A549 (cell line): ENCODE results near the gene PSMD8. TPM values are rescaled to one million over a fixed set of nuclear protein-coding genes. Genes with fewer than 3 reads are reported as not detected.

Source experiments
- ATAC-seq, 2 experiments: fragments of 200-7000 bp in 1 of 2; fragments of >200 bp in 1 of 2; cut with Nextera tagmentation in 1 of 2; cut with Tn5 transposase in 1 of 2; 3 replicates each; pipeline versions ENCODE4 v1.8.0 to v1.9.1; 2018 to 2020; ENCODE audit warnings: mild to moderate bottlenecking in 1 of 2, moderate library complexity in 1 of 2
- CTCF ChIA-PET: fragments of 300-600 bp; sonication (Branson Sonifier 250); formaldehyde crosslinking; extraction: SDS; loops from one replicate; lab custom pipeline; 2021; ENCODE audit warnings: antibody characterized with exemption, inconsistent platforms; lab: Yijun Ruan, JAX
- POLR2A ChIA-PET: fragments of 350-600 bp; formaldehyde crosslinking; extraction: SDS; loops from one replicate; lab custom pipeline; 2021; ENCODE audit warnings: antibody characterized with exemption, inconsistent platforms; lab: Yijun Ruan, JAX
- DNase-seq, 2 experiments: peaks; one replicate each; pipeline versions ENCODE4 v3.0.0 to v3.0.0-alpha.2; 2011 to 2016; ENCODE audit warnings: low read depth in 1 of 2, low spot score in 1 of 2
- FAIRE-seq: peaks from 2 replicates; lab custom pipeline; 2011; peaks lifted over from hg19 to GRCh38; lab: Jason Lieb, UNC
- H3K27ac ChIP-seq, 2 experiments: fragments of >200 bp; sonication (Bioruptor Twin); formaldehyde crosslinking; 3 replicates each; pipeline ENCODE4 v1.5.1; 2016 to 2017
- H3K4me1 ChIP-seq: fragments of >200 bp; sonication (Bioruptor Twin); formaldehyde crosslinking; 3 replicates; pipeline ENCODE4 v1.6.1; 2016
- H3K4me2 ChIP-seq: fragments of >200 bp; sonication (Bioruptor Twin); formaldehyde crosslinking; 3 replicates; pipeline ENCODE4 v1.6.1; 2016
- H3K4me3 ChIP-seq: fragments of >200 bp; sonication (Bioruptor Twin); formaldehyde crosslinking; 3 replicates; pipeline ENCODE4 v1.5.1; 2016
- H3K9me3 ChIP-seq: fragments of >200 bp; sonication (Bioruptor Twin); formaldehyde crosslinking; 3 replicates; pipeline ENCODE4 v1.6.1; 2016
- CEBPB ChIP-seq, 2 experiments: fragments of >200 bp in 1 of 2; sonication (Bioruptor Twin) in 1 of 2; formaldehyde crosslinking in 1 of 2; IDR thresholded peaks; 2 replicates each; pipeline ENCODE4 v1.6.1; 2012 to 2016
- CTCF ChIP-seq: fragments of >200 bp; sonication (Bioruptor Twin); formaldehyde crosslinking; IDR thresholded peaks from 3 replicates; pipeline ENCODE4 v1.5.1; 2016
- HDAC2 ChIP-seq: fragments of 200-600 bp; sonication (generic); IDR thresholded peaks from 2 replicates; pipeline ENCODE4 v1.6.1; 2016
- JUN ChIP-seq, 2 experiments: fragments of >200 bp; sonication (Bioruptor Twin); formaldehyde crosslinking; IDR thresholded peaks; 2 replicates in 1 of 2; 3 replicates in 1 of 2; pipeline ENCODE4 v1.6.1; 2016 to 2017
- MAX ChIP-seq: IDR thresholded peaks from 2 replicates; pipeline ENCODE4 v1.6.1; 2012
- NR3C1 ChIP-seq: fragments of >200 bp; sonication (Bioruptor Twin); formaldehyde crosslinking; IDR thresholded peaks from 3 replicates; pipeline ENCODE4 v1.6.1; 2017
- POLR2AphosphoS2 ChIP-seq: conservative IDR thresholded peaks from 2 replicates; pipeline ENCODE4 v1.6.1; 2012; ENCODE audit warnings: low read length, improper control_type of control experiment, inconsistent platforms
- RAD21 ChIP-seq, 2 experiments: fragments of >200 bp in 1 of 2; sonication (Bioruptor Twin) in 1 of 2; formaldehyde crosslinking in 1 of 2; IDR thresholded peaks in 1 of 2; conservative IDR thresholded peaks in 1 of 2; 2 replicates in 1 of 2; 3 replicates in 1 of 2; pipeline ENCODE4 v1.6.1; 2012 to 2018; ENCODE audit warnings: inconsistent platforms in 1 of 2
- RFX5 ChIP-seq: fragments of 450-650 bp; IDR thresholded peaks from 2 replicates; pipeline ENCODE4 v1.7.1; 2014; ENCODE audit warnings: antibody characterized with exemption, mild to moderate bottlenecking, moderate library complexity
- RNF2 ChIP-seq: fragments of 200-600 bp; sonication (generic); IDR thresholded peaks from 2 replicates; pipeline ENCODE4 v1.6.1; 2016; ENCODE audit warnings: low read depth, mild to moderate bottlenecking, antibody characterized with exemption, moderate library complexity, borderline replicate concordance
- SMC3 ChIP-seq: fragments of >200 bp; sonication (Bioruptor Twin); formaldehyde crosslinking; IDR thresholded peaks from 3 replicates; pipeline ENCODE4 v1.6.1; 2018; ENCODE audit warnings: inconsistent platforms
- ZC3H11A ChIP-seq: fragments of 450-650 bp; IDR thresholded peaks from 2 replicates; pipeline ENCODE4 v1.6.1; 2014; ENCODE audit warnings: antibody characterized with exemption, mild to moderate bottlenecking
- ZFP36 ChIP-seq: fragments of 450-650 bp; IDR thresholded peaks from 2 replicates; pipeline ENCODE4 v1.6.1; 2014; ENCODE audit warnings: borderline replicate concordance; ENCODE audit not compliant: partially characterized antibody
- ZSCAN20 ChIP-seq: fragments of 250-450 bp; sonication (Bioruptor Pico); IDR thresholded peaks from 2 replicates; pipeline ENCODE4 v1.8.0; 2022; ENCODE audit warnings: mild to moderate bottlenecking, moderate library complexity
- WGBS: methylation state at CpG from one replicate; pipeline ENCODE4 v1.1.6; 2017; ENCODE audit errors: missing lambda C conversion rate; 5-methylcytosine and 5-hydroxymethylcytosine counted together
- polyA plus RNA-seq, 4 experiments: library from polyadenylated mRNA; depleted of rRNA in 3 of 4; stranded (reverse); fragments of >200 nt; fragmentation: RNase III in 1 of 4; extraction: RNeasy Plus Mini Kit Qiagen cat#74134 plus additional on column Dnase treatment in 1 of 4; gene quantifications; 2 replicates in 3 of 4; 3 replicates in 1 of 4; pipeline ENCODE4 v1.2.3, GENCODE V29; 2011 to 2017
- TF ChIP-seq, protein P1 (sequence below): fragments of 150-350 bp; IDR thresholded peaks from 2 replicates; pipeline ENCODE4 v1.6.1; 2014; ENCODE audit warnings: low read depth, mild to moderate bottlenecking, low read length
- TF ChIP-seq, protein P2 (sequence below): fragments of 250-450 bp; sonication (Bioruptor Pico); IDR thresholded peaks from 2 replicates; pipeline ENCODE4 v1.5.0; 2021; ENCODE audit warnings: mild to moderate bottlenecking, moderate library complexity, borderline replicate concordance
- TF ChIP-seq, protein P3 (sequence below): fragments of >200 bp; sonication (Bioruptor Twin); formaldehyde crosslinking; IDR thresholded peaks from 3 replicates; pipeline ENCODE4 v1.6.1; 2016

The PSMD8 gene
- polyA plus RNA-seq, 2 of the 4 experiments (the other 2 are of a cell fraction) = 437 to 456 TPM

GRCh38 chr19:38422438-38422837 is 48.1 kb downstream of the PSMD8 start:
- Histone ChIP-seq H3K4me1 (peaks cover 8% of the 10 kb centered on the region; the same call in 2 of the 3 replicates), H3K9me3 (no peaks in the 10 kb centered on the region), H3K4me3 (no peak overlapping the region), H3K27ac (no peak overlapping the region), H3K4me2 (no peak overlapping the region)
- DNase-seq (no peak), FAIRE-seq (no peak), ATAC-seq (no peak)
- 75% methylated on average over 7 of the region's 7 CpGs for WGBS
- TF ChIP-seq NR3C1 (no peak), SMC3 (no peak), RFX5 (no peak), ZC3H11A (no peak), MAX (no peak), JUN (IDR thresholded peaks at IDR 0.05) (no peak), CTCF (no peak)
- TF ChIP-seq, protein P1, sequence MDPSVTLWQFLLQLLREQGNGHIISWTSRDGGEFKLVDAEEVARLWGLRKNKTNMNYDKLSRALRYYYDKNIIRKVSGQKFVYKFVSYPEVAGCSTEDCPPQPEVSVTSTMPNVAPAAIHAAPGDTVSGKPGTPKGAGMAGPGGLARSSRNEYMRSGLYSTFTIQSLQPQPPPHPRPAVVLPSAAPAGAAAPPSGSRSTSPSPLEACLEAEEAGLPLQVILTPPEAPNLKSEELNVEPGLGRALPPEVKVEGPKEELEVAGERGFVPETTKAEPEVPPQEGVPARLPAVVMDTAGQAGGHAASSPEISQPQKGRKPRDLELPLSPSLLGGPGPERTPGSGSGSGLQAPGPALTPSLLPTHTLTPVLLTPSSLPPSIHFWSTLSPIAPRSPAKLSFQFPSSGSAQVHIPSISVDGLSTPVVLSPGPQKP = no peak
- ChIA-PET CTCF (interaction anchor here (0.8 to 11.1 kb wide), 3 partner anchors 19 to 520 kb away, joined by 3 to 116 read pairs (median 3); partner anchors contain the start of gene FAM98C), POLR2A (no interaction called here)

- no peak for TF ChIP-seq ZSCAN20 (CRISPR knock-in tag)
- TF ChIP-seq RAD21 (conservative IDR thresholded peaks at IDR 0.05 in 1 of 2, IDR thresholded peaks at IDR 0.05 in 1 of 2) = no peak
- peak in 1 of 2 experiments; percentile 62; a peak in 1 of 4 replicates for TF ChIP-seq CEBPB (IDR thresholded peaks at IDR 0.05)
- TF ChIP-seq, protein P2, sequence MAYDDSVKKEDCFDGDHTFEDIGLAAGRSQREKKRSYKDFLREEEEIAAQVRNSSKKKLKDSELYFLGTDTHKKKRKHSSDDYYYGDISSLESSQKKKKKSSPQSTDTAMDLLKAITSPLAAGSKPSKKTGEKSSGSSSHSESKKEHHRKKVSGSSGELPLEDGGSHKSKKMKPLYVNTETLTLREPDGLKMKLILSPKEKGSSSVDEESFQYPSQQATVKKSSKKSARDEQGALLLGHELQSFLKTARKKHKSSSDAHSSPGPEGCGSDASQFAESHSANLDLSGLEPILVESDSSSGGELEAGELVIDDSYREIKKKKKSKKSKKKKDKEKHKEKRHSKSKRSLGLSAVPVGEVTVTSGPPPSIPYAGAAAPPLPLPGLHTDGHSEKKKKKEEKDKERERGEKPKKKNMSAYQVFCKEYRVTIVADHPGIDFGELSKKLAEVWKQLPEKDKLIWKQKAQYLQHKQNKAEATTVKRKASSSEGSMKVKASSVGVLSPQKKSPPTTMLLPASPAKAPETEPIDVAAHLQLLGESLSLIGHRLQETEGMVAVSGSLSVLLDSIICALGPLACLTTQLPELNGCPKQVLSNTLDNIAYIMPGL (CRISPR knock-in tag) = no peak
- TF ChIP-seq RNF2 = no peak
- Histone ChIP-seq H3K9me3 (no peaks in the 10 kb centered on the region), H3K4me1 (no peaks in the 10 kb centered on the region), H3K4me3 (no peak overlapping the region), H3K27ac (no peak overlapping the region), H3K4me2 (no peak overlapping the region)
- ATAC-seq = no peak
- ChIA-PET POLR2A (no interaction called here), CTCF (interaction anchor here (0.6 to 11.1 kb wide), 11 partner anchors 21 to 628 kb away, joined by 3 to 116 read pairs (median 4); partner anchors contain the start of genes FAM98C, MRPS12 and SARS2)
- 66% methylated on average over 5 of the region's 5 CpGs for WGBS
- no peak for DNase-seq
- FAIRE-seq = no peak
These were observed 49.9 kb downstream of the PSMD8 start for GRCh38 chr19:38424272-38424671.

GRCh38 chr19:38425222-38425809 is 50.9 kb downstream of the PSMD8 start:
- CTCF ChIA-PET = interaction anchor here (0.6 to 11.1 kb wide), 11 partner anchors 10 to 627 kb away, joined by 3 to 116 read pairs (median 3); partner anchors contain the start of genes FAM98C, MRPS12 and SARS2

More at GRCh38 chr19:38425222-38425809, 50.9 kb downstream of the PSMD8 start:
- no peaks in the 10 kb centered on the region for H3K4me1 ChIP-seq
- WGBS = 59% methylated on average over 7 of the region's 7 CpGs
- DNase-seq = no peak
- no peaks in the 10 kb centered on the region for H3K9me3 ChIP-seq
- POLR2A ChIA-PET = no interaction called here
- no peak overlapping the region for H3K4me2 ChIP-seq
- no peak overlapping the region for H3K27ac ChIP-seq
- ATAC-seq = peak in 1 of 2 experiments; percentile 10; a peak in 2 of 6 replicates
- no peak overlapping the region for H3K4me3 ChIP-seq
- FAIRE-seq = no peak
- TF ChIP-seq CEBPB (IDR thresholded peaks at IDR 0.05) = no peak
- TF ChIP-seq ZFP36 = peak; percentile 50
- TF ChIP-seq POLR2AphosphoS2 = no peak
- TF ChIP-seq, protein P3, sequence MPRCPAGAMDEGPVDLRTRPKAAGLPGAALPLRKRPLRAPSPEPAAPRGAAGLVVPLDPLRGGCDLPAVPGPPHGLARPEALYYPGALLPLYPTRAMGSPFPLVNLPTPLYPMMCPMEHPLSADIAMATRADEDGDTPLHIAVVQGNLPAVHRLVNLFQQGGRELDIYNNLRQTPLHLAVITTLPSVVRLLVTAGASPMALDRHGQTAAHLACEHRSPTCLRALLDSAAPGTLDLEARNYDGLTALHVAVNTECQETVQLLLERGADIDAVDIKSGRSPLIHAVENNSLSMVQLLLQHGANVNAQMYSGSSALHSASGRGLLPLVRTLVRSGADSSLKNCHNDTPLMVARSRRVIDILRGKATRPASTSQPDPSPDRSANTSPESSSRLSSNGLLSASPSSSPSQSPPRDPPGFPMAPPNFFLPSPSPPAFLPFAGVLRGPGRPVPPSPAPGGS = no peak
- TF ChIP-seq HDAC2 = no peak
